RPMI8226 (cell line): Measurements from ENCODE around the gene RPS13.
"Not testable (repeated sequence)": the region's sequence is repeated elsewhere in the genome, so short reads cannot be mapped to it uniquely, and the experiment has no call there.

Source experiments
- DNase-seq: peaks from one replicate; pipeline ENCODE4 v3.0.0-alpha.2; 2015

RPS13 gene

GRCh38 chr11:17034027-17034426, 43.4 kb downstream of the RPS13 start:
- DNase-seq = not testable (repeated sequence)

DNA sequence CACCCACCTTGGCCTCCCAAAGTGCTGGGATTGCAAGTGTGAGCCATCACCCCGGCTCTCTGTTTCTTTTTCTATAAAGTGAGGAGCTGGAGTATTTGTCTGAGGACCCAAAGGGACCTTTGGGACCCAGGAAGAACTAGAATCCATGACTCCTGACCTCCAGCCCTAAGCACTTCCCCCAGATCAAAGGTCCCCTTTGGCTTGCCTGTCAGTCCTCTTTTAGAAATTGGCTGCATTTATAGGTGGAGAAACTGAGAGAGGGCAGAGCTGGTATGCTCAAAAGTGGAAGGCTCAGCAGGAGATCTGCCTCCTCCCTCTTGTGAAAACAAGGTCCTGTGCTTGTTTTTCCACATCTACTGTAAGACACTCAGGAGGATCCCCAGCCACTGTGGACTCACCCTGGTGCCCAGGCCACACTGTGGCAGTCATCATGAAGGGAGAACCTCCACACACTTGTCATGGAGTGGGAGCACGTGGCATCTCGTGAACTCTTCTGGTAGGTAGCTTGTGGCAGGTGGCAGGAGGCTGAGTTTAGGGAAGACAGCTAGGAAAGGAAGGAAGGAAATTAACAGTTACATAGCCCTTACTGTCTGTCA, 50.9 kb downstream of the RPS13 start:
- no peak for DNase-seq

DNA sequence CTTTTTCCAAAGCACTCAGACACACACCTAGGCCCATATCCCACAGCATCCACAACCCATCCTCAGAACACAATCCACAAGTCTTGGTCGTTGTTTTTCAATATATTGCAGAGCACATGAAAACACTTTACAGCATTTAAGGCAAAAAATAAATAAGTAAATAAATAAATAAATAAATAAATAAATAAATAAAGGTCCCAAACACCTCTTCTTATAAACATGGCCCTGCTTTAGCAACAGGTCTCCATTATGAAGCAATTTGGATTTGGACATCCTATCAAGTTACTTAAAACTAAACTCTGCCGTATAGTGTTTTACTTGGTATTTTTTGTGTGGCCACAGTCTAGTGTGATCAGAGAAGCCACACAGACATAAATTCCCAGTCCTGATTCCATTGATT, 52.5 kb downstream of the RPS13 start:
- no peak for DNase-seq
